Coronary artery (tissue), 2 donors: ENCODE data around the gene EFCAB6.

Source experiments
- DNase-seq: peaks from one replicate; pipeline ENCODE4 v3.0.0-alpha.2; 2017; ENCODE audit warnings: low spot score
- H3K27ac ChIP-seq, 2 donors: fragments of 200-600 bp; sonication (generic); one replicate each; pipeline ENCODE4 v1.5.1; 2016 to 2019
- H3K4me3 ChIP-seq: fragments of 200-600 bp; sonication (generic); 2 replicates; pipeline ENCODE4 v1.5.1; 2016; ENCODE audit warnings: mild to moderate bottlenecking, moderate library complexity
- CTCF ChIP-seq: fragments of 200-600 bp; sonication (generic); IDR thresholded peaks from one replicate; pipeline ENCODE4 v1.5.1; 2019; ENCODE audit warnings: antibody characterized with exemption

The EFCAB6 gene

GRCh38 chr22:43733138-43733537 is 79.0 kb downstream of the EFCAB6 start:
- no peak overlapping the region for H3K27ac ChIP-seq
- TF ChIP-seq CTCF, result no peak
- DNase-seq, result no peak
- no peak overlapping the region for H3K4me3 ChIP-seq

- Histone ChIP-seq H3K4me3 (no peak overlapping the region), H3K27ac (no peak overlapping the region)
- no peak for DNase-seq
- TF ChIP-seq CTCF, result no peak
Observed at GRCh38 chr22:43731988-43732387, 80.1 kb downstream of the EFCAB6 start.

- DNase-seq, result no peak
- H3K4me3 ChIP-seq, result no peak overlapping the region
- no peak overlapping the region for H3K27ac ChIP-seq
- TF ChIP-seq CTCF, result no peak
Observed at GRCh38 chr22:43726964-43727543, 85.1 kb downstream of the EFCAB6 start.

- Histone ChIP-seq H3K4me3 (no peak overlapping the region), H3K27ac (peak overlapping the region in 1 of 2 donors; percentile 31)
- TF ChIP-seq CTCF, result no peak
- DNase-seq, result no peak
Observed at GRCh38 chr22:43726322-43726721, 85.8 kb downstream of the EFCAB6 start.

GRCh38 chr22:43723816-43724215 is 88.3 kb downstream of the EFCAB6 start:
- Histone ChIP-seq H3K27ac (no peak overlapping the region), H3K4me3 (no peak overlapping the region)
- TF ChIP-seq CTCF, result no peak
- no peak for DNase-seq

GRCh38 chr22:43722444-43722843 is 89.7 kb downstream of the EFCAB6 start:
- H3K27ac ChIP-seq, result no peak overlapping the region
- no peak for DNase-seq
- no peak for TF ChIP-seq CTCF
- H3K4me3 ChIP-seq, result no peak overlapping the region

GRCh38 chr22:43720716-43721115 is 91.4 kb downstream of the EFCAB6 start:
- TF ChIP-seq CTCF, result no peak
- Histone ChIP-seq H3K4me3 (no peak overlapping the region), H3K27ac (no peak overlapping the region)
- DNase-seq, result no peak
